Measurements from ENCODE around the gene BICC1.

BICC1 gene

DNA sequence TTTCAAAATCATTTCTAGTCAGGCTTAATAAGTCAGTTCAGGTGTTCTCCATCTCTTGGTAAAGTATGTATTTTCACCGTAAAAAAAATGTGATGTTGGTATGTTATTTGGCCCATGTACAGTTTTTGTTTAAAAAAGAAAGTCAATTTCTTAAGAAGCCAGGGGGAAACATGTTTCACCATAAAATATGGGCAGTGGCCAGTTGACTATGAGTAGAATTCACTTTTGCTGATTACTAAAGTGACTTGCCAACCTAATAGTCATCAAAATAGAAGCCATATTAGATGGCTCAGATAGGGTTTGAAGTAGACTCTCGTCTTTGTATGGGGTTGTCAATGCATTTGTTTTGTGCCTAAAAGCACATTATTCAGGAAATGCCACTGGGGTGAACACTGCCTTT lies 266.3 kb downstream of the BICC1 start:
- no peak for DNase-seq (ENCODE audit: low read depth)

DNA sequence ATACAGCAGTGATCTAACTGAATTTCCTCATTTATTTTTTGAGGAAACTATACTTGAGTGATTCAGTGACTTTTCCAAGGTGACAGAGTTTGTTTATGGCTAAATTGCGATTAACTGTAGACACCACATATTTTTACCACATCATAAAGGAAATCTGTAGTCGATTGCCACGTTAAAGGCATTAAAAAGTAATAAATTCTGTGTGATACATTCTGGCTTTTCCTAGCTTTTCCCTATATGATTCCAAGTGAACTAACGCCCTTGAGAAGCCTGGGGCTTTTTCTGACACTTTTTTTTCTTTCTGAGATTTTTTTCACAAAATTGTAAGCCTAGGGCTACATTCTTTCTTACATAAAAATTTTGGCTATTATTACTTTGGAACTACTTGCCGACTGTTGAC lies 266.9 kb downstream of the BICC1 start:
- no peak for DNase-seq (ENCODE audit: low read depth)

DNA sequence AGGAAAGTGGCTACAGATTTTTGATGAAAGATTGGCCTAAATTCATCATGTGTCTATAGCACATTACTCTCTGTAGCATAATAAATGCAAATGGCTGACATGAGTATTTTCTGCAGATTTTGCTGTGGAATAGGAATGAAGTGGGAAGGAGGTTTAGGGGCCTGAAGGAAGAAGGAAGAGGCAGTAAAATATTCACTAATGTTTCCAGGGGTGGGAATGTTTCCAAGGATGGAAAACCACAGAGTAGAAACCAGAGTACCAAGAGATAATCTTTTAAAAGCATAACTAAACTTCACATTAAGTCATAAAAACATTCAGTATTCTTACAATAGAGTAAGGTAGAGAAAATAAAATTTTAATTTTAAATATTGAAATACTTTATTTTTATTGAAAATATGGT lies 267.8 kb downstream of the BICC1 start:
- DNase-seq (ENCODE audit: low read depth) = no peak

DNA sequence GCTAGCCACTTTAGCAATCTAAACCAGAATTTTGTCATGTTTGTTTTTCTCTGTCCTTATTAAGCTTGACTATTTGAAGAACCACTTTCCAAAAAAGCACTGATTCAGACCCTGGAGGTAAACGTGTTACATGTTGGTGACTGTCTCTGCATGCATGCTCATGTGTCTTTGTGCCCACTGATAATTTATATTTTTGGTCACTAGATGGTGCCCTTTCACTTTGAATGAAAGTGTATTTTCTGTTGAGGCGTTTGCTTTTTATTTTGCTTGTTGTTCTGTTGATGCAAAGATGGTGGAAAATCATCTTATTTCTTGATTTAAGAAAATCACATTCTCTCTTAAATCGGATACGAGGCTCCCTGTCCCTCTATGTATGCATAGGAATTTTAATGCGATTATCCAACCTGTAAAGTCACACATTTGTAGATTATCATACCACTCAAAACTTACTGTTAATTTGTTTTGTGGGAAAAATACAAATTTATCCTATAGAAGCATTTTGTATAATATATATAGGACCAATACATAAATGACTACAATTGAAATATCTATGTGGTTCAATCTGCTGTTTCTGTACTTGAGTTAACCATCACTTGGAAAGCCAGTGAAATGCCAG lies 269.3 kb downstream of the BICC1 start:
- peak; percentile 35 for DNase-seq (ENCODE audit: low read depth)

DNA sequence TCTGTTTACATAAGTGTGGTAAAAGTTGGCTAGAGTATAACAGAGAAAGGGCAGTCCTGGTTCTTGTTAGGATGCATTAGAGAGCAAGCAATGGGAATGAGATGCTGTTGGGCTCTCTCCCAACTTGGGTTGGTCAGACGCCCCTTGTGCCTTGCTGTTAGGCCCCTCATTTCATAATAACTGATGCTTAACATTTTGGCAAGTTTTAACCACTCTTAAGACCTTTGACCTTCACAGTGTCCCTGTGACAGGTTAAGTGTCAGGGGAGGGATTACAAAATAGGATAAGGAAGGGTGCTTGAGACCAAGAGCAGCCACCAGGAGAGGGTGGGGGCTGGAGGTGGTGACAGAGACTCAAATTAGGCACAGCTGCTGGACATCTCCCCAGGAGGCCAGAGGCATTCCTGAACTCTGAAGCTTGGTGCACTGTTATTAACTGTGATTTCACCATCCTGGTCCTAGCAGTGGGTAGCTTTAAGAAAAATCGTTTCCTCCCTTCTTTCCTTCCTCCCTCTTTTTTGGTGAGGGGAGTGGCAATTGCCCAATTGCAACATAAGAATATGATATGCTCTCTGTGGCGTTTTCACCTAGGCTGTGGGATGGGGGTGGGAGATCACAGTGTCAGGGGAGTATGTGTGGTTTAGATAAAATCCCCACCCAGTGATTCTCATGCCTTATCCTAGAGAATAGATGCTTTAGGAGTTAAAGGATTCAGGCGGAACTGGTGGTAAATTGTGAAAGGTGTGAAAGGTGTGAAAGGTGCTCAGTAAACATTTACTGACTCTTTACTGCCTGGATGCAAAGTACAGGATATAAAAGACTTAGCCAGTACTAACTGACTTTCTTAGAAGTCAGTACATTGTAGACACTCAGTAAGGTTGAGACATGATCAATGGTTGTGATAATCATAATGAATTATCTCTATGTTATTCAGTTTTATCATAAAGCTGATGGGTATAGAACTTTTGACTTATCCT lies 270.5 kb downstream of the BICC1 start:
- DNase-seq (ENCODE audit: low read depth) = peak; percentile 51

DNA sequence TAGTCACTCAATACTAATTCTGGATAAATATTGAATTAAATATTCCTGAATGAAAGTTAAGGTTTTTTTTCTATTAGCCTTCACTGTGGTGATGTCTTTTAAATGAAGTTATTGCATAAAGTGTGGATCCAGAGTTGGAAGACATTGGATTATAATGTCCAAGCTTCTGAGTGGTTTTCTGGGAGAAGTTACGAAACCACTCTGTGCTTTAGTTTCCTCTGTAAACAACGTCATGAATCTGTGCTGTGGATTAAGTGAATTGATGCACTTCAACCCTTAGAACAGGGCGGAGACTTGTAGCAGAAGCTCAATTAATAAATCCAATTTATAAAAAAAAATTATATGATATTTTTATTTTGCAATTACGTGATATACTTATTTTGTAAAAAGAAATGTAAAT lies 271.7 kb downstream of the BICC1 start:
- peak; percentile 78 for DNase-seq (ENCODE audit: low read depth)

DNA sequence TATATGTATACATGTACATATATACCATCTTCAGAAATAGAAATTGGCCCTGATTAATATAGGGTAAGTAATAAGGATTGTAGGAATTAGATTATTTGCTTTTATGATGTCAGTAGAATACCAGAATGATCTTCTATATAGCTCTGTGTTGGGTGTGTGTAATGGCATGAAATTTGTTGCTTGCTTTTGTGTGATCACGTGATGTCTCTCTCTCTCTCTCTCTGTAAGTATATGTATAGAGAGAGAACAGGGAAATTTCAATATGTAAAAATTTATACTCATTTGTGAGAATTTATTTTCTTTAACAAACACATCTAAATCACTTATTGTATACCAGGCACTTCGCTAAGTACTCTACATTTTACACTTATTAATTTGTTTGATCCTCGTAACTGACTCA lies 272.7 kb downstream of the BICC1 start:
- DNase-seq (ENCODE audit: low read depth) = no peak

DNA sequence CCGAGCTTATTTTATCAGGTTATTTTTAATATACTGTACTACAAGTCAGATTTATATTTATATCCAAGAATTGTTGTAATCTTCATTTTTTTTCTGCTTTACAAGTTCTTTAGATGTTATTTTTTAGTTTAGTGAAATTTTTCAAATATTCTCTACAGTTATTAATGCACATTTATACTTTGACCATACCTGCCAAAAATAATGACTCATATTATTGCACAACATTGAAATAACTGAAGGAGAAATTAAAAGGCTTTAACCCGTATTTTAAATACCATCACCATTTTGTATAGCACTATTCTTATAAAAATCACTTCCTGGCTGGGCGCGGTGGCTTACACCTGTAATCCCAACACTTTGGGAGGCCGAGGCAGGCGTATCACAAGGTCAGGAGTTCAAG lies 278.5 kb downstream of the BICC1 start:
- peak; percentile 32 for DNase-seq (ENCODE audit: low read depth)

DNA sequence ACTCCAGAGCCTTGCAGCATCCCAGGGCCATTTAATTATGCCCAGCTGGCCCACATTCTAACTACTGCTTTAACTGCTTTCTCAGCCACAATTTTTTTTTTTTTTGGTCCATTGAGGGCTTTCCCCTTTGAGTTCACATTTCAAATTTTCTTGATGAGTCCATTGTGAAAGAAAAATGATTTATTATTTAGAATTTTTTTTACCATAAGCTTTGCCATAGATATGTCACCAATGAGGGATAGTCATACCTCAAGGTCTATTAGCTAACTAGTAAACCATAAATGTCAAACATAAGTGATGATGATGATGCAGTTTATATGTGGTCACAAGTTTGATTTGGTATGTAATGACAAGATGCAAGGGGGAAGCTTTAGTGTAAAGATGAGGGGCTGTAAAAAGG lies 282.9 kb downstream of the BICC1 start:
- no peak for DNase-seq (ENCODE audit: low read depth)

DNA sequence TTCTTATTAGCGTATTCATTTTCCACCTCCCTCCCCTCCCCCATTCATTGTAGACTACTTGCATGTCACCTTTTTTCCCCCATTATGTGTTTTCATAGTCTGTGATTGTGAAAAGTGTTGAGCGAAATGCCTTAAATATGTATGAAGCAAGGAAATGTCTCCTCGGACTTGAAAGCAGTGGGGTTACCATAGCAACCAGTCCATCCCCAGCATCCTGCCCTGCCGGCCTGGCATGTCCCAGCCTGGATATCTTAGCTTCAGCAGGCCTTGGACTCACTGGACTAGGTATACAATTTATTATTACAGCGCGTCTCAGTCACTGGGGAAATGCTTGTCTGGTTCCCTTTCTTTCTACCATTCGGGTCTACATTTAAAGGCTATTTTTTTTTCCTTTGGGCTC lies 283.6 kb downstream of the BICC1 start:
- DNase-seq (ENCODE audit: low read depth) = no peak

DNA sequence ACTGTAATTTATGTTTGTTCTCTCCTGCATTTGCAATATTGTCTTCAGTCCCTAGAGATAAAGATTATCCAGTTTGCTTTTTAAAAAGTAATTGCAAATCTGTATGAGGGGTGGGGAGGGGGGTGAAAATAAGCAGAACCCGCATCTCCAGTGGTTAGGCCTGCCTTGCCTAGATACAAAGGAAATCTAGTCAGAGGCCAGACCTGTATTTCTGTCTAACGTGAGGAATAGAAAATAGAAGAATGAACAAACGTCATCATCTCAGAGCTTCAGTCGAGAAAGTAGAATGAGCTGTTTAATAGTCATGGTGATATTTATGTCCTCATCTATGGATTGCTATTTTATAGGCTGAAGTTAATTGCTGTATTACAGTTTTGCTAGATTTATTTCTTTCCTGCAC lies 284.2 kb downstream of the BICC1 start:
- no peak for DNase-seq (ENCODE audit: low read depth)

DNA sequence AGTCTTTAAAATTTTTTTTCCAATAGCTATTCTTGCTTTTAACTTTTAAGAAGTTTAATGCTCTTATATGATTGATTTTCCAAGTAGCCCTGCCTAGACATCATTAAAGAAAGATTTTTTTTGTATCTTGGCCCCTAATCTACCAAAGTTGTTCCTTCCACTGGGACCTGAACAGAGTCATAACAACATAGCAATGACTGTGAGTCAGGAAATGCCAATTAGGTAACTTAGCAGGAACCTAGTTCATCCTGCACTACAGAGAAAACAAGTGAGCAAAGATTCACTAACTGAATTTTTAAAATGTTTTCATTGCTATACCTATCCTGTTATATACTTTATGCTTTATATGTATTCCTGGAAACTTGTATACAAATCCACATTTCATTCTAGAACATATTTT lies 284.7 kb downstream of the BICC1 start:
- DNase-seq (ENCODE audit: low read depth) = peak; percentile 22

DNA sequence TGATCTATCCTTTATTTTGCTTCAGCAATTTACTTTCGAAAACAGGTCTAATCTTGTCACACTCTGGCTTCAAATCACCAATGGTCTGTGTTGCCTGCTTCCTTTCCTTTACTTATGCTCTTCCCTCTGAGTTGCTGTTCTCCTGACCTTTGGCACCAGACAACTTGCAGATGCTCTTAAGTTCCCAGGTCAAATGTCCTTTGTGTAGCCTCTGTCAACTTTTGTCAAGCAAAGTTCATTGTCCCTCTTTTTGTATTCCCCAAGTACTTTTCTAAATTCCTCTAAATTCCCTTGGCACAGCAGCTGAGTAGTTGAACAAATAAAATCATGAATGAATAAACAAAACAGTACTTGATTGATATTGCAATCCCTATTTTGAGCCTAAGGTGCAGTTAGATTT lies 289.4 kb downstream of the BICC1 start:
- no peak for DNase-seq (ENCODE audit: low read depth)

DNA sequence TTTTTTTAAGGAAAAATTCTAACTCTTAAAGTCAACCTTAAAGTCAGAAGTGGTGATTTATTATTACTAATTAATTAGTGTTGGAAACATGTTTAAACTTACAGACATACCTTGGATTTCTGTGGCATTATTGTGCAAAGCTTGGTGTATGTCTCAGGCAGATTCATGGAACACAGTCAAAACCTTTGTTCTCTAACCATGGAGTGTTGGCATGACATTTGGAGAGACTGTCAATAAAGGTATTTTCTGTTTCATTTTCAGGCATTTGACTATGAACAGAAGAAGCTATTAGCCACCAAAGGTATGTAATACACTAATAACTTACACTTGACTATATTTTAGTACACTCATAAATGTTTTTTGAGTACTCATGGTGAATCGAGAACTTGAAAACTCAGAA lies 293.7 kb downstream of the BICC1 start:
- no peak for DNase-seq (ENCODE audit: low read depth)

DNA sequence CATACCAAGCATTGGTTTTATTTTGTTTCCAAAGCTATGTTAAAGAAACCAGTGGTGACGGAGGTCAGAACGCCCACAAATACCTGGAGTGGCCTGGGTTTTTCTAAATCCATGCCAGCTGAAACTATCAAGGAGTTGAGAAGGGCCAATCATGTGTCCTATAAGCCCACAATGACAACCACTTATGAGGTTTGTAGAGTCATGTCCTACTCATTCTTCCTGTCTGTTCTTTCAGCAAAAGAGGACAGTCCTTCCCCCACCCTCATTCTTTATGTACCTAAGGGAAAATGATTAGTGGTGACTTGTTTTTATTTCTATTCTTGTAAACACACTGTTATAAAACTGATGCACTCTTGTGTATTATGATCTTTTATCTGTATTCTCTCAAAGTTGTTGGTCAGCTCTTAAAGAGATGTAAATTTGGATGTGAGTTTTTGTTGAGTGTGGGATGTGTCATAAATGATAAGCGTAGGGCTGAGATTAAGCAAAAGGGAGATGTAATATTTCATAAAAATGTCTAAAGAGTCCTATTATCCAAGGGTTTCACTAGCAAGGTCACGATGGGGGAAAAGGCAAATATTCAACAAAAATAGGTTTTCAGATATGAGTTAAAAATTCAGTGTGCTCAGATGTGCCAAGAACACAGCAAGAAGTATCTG lies 294.4 kb downstream of the BICC1 start:
- no peak for DNase-seq (ENCODE audit: low read depth)

DNA sequence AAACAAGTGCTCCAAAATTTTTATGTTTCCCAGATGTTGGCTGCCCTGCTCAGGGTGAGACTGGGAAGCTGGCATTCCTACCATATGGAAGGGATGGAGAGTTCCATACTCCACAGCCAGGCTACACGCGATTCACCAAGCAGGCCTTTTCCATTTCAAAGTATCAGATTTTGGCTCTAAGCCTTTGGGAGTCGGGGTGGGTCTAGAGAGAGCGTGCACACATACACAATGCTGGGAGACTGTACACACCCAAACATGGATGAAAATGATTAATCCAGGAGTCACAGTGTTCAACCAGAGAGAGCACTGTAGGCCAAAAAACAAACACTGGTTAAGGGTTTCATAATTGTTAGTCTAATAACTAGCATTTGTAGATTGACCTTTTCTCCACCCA lies 295.0 kb downstream of the BICC1 start:
- no peak for DNase-seq (ENCODE audit: low read depth)

DNA sequence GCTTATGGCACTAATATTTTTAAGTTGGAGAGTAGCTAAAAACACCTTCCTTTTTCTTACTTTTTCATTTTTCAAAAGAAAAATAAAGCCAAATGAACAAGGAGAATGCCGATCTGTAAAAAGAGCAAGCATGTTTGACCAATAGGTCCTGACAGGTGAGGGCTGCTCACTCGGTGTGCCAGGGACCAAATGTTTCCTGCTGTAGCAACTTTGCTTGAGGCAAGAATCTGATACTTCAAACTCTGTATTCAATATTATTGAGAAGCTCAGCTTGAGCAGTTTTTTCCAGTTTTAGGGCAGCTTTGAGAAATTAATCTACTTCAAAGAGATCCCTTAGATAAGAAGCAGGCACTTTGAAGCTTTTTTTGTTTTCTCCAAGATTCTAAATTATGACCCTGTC lies 298.1 kb downstream of the BICC1 start:
- DNase-seq (ENCODE audit: low read depth) = no peak

DNA sequence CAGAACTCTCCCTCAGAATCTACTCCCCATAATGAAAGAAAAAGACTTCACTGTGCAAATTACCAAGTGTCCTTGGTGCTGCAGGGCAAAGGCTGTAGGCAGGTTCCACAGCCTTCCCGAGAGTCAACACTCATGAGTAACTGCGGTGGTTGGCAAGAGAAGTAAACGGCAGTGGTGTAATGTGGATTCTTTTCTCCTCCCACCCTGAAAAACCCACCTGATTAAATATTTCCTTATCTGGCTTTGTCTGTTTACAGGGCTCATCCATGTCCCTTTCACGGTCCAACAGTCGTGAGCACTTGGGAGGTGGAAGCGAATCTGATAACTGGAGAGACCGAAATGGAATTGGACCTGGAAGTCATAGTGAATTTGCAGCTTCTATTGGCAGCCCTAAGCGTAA lies 300.9 kb downstream of the BICC1 start:
- DNase-seq (ENCODE audit: low read depth) = no peak

DNA sequence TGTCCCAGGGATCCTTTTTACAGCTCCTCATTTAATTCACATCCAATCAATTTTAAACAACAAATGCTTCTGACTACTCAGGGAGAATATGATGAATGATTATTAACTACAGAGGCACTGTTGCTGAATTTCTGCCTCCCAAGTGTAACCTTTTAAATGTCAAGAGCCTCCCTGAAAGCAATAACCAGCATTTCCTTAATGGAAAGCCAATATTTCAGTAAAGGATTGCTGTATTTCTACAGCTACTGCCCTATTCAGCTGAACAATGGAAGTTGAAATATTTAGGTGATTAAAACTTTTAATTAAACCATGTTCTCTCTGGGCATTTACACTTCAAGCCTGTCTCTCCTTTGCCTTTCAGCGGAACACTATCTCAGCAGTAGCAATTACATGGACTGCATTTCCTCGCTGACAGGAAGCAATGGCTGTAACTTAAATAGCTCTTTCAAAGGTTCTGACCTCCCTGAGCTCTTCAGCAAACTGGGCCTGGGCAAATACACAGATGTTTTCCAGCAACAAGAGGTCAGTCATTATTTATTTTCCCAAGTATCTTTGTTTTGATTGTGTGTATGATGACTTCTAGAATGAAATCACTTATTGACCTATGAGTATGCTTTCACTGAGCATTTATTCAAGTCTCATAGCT lies 304.7 kb downstream of the BICC1 start:
- DNase-seq (ENCODE audit: low read depth) = no peak

DNA sequence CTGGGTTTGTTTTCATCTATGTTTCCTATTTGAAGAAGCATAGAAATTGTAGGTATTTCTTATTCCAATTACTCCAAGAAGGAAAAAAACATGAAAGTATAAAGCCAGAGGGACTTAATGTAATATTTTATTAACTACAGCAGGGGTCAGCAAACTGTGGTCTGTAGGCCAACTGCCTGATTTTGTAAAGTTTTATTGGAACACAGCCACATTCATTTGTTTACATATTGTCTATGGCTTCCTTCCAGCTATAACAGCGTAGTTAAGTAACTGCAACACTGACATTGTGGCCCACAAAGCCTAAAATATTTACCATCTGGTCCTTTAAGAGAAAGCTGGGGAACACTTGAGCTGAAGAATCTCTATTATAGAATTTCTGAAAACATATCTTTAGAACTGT lies 306.2 kb downstream of the BICC1 start:
- peak; percentile 67 for DNase-seq (ENCODE audit: low read depth)

DNA sequence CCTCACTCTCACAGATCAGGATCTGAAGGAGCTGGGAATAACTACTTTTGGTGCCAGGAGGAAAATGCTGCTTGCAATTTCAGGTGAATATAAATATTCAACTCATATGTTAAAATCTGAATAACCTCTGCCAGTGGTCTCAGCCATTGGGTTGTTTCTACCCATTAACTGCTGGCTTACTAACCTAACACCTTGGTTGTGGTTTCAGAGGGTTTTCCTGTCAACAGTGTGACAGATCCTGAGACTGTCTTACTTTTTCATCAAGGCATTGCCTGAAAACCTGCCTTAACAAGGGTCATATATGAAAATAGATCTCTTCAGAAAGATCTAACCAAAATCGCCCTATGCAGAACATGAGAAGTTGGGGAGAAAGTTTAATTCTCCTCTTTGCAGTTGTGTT lies 307.7 kb downstream of the BICC1 start:
- no peak for DNase-seq (ENCODE audit: low read depth)

DNA sequence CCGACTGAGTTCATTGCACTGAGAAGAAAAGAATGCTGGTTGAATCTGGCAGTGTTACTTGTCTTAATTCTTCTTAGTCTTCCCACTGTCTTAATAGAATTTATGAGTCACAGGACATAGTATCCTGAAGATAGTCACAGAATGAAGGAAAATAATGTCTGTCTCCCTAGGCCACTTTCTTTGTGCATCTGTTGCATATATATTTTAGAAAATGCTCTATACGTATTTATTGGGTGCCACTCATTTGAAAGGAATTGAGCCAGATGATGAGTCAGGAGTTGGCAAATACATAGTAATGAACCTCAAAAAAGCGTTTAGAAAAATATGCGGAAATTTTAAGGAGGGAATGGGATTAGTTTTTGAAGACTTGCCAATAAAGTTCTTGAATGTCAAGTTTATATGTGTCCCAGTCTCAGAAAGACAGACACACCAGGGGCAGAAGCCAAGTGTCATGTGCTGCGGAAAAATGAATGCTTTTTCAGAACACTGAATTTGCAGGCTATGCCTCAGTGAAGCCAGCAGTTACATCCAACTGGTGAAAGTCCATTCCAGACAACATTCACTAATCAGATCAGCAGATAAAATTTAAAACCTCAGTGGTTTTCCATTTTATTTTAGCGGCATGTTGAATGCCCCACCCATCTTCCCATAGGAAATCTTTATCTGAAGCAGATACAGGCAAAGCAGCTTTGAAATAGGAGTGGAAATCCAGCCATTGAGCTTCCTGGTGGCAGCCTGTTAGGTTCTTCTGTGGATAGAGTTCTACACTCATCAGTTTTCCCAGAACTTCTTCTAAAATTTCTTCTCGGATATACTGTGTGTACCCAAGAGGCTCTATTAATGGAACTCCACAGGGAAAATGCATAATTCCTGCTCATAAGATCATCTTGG lies 308.4 kb downstream of the BICC1 start:
- peak; percentile 37 for DNase-seq (ENCODE audit: low read depth)

Data from amniotic epithelial cell (primary cell).